Body of pancreas (tissue), 4 donors: ENCODE measurements around the gene GINS2. TPM values are rescaled to one million over a fixed set of nuclear protein-coding genes. Genes with fewer than 3 reads are reported as not detected.

Experiments used
- ATAC-seq: fragments of 150-250 bp; one replicate; pipeline ENCODE4 v1.9.1; 2016
- DNase-seq, 4 donors: peaks; one replicate each; pipeline ENCODE4 v3.0.0-alpha.2; 2019
- H3K27ac ChIP-seq, 4 donors: fragments of 200-600 bp; sonication (generic); 1 replicate in 3 of 4; 2 replicates in 1 of 4; pipeline versions ENCODE4 v1.5.1 to v1.6.1; 2016 to 2019; ENCODE audit warnings: mild to moderate bottlenecking in 1 of 4, mixed read lengths in 1 of 4, moderate library complexity in 1 of 4
- H3K27me3 ChIP-seq, 2 donors: fragments of 200-600 bp; sonication (generic); one replicate each; pipeline ENCODE4 v1.6.0; 2016; ENCODE audit warnings: mild to moderate bottlenecking in 1 of 2
- H3K36me3 ChIP-seq, 2 donors: fragments of 200-600 bp; sonication (generic); replicated peaks in 1 of 2; 2 replicates each; pipeline ENCODE4 v1.5.1; 2016; ENCODE audit warnings: low read depth in 2 of 2; ENCODE audit not compliant: insufficient read depth in 1 of 2
- H3K4me1 ChIP-seq: fragments of 200-600 bp; sonication (generic); one replicate; pipeline ENCODE4 v1.6.0; 2016
- H3K4me3 ChIP-seq, 2 donors: fragments of 200-600 bp; sonication (generic); 1 replicate in 1 of 2; 2 replicates in 1 of 2; pipeline ENCODE4 v1.5.1; 2016 to 2019
- H3K9me3 ChIP-seq, 3 donors: fragments of 200-600 bp; sonication (generic); 1 replicate in 2 of 3; 2 replicates in 1 of 3; pipeline ENCODE4 v1.5.1; 2016
- POLR2A ChIP-seq, 3 donors: fragments of 450-650 bp; IDR thresholded peaks; one replicate each; pipeline ENCODE4 v1.6.1; 2016; ENCODE audit warnings: antibody characterized with exemption in 3 of 3, mild to moderate bottlenecking in 2 of 3
- WGBS, 2 donors: methylation state at CpG; one replicate each; pipeline ENCODE4 v1.1.5; 2017; 5-methylcytosine and 5-hydroxymethylcytosine counted together
- intact Hi-C: fragments of 100-400 bp; cut with DNase I; formaldehyde crosslinking; loops from one replicate; pipeline ENCODE4 v1.15.1; 2023
- total RNA-seq, 2 donors: library from RNA; depleted of rRNA; stranded (reverse); fragments of >200 nt; gene quantifications; one replicate each; pipeline ENCODE4 v1.1.0, GENCODE V29; 2016
- TF ChIP-seq, protein P1 (sequence below), 7 experiments: fragments of 450-650 bp in 4 of 7; fragments of 200-600 bp in 3 of 7; sonication (generic) in 3 of 7; IDR thresholded peaks; one replicate each; pipeline ENCODE4 v1.5.1; 2016 to 2019; ENCODE audit warnings: antibody characterized with exemption in 7 of 7

The GINS2 gene
- total RNA-seq, 2 donors from 2014 or later = 0.26 to 0.33 TPM

DNA sequence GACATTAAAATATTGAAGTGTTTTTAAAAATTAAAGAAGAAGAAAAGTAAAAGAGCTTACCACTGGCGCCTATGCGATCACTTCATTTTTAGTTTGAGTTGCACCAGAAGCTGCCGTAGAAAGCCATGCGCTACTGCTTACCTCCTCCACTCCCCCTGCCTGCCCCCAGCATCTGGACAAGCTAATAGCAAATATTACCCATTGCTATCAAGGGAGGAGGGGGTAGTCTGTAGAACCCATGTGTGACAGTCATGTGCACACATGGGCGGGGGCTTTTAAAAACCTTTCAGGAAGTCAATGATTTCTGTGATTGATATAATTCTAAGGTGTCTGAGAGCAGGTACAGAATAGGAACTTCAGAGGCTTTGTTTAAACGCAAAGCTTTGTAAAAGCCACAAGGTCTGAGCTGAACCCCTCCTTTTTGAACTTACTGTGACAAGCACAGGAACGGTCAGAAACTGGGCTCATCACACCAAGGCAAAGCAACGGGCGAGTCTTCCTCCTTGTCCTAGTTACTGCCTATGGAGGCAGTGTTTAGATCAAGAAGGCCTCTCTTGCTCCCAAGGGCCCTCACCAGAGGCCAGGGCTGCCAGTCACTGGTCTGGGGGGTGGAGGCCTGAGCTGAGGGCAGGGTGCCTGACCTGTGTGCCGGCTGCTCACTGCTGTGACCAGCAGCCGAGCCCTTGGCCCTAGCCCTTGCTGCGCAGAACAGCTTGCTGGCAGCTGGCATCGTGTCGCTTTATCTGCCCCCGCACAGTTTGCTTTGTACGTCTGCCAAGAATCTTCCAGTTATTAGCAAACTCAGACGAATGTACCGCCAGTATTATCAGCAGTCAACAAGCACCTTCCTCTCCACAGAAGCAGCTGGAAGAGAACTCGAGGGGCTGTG lies 15.0 kb downstream of the GINS2 start:
- peaks cover 34% of the 10 kb centered on the region for H3K4me1 ChIP-seq
- TF ChIP-seq, protein P1, sequence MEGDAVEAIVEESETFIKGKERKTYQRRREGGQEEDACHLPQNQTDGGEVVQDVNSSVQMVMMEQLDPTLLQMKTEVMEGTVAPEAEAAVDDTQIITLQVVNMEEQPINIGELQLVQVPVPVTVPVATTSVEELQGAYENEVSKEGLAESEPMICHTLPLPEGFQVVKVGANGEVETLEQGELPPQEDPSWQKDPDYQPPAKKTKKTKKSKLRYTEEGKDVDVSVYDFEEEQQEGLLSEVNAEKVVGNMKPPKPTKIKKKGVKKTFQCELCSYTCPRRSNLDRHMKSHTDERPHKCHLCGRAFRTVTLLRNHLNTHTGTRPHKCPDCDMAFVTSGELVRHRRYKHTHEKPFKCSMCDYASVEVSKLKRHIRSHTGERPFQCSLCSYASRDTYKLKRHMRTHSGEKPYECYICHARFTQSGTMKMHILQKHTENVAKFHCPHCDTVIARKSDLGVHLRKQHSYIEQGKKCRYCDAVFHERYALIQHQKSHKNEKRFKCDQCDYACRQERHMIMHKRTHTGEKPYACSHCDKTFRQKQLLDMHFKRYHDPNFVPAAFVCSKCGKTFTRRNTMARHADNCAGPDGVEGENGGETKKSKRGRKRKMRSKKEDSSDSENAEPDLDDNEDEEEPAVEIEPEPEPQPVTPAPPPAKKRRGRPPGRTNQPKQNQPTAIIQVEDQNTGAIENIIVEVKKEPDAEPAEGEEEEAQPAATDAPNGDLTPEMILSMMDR (IDR thresholded peaks at IDR 0.05) = no peak
- TF ChIP-seq POLR2A (IDR thresholded peaks at IDR 0.05) = peak in 2 of 3 donors; percentile 15 to 22
- peak; percentile 84 to 93 (median 92) for DNase-seq
- H3K27me3 ChIP-seq = no peaks in the 10 kb centered on the region
- 35 to 40% methylated on average over 10 to 19 of the region's 19 CpGs for WGBS, 2 donors
- H3K36me3 ChIP-seq = peaks cover 4 to 21% of the 10 kb centered on the region in 2 donors
- ATAC-seq = peak; percentile 88
- no peaks in the 10 kb centered on the region for H3K9me3 ChIP-seq
- no peak overlapping the region for H3K4me3 ChIP-seq
- peak overlapping the region; percentile 77 to 85 (median 82) for H3K27ac ChIP-seq
- intact Hi-C loops = no loop called here

DNA sequence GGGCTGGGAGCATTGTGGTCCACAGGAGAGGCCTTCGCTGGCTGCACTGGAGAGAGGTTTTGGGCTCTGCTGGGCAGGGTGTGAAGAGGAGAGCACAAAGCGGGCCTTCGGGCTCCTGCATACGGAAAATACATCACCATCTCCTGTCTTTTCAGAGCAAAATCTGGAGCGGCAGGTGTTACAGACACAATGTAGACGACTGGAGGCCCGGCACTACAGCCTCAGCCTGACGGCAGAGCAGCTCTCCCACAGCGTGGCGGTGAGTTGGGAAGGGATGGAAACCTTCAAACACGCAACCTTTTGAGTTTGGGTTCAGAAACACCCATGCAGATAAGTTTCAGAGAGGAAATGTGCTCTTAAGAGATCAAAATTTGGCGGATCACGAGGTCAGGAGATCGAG lies 17.9 kb downstream of the GINS2 start:
- intact Hi-C loops = no loop called here
- DNase-seq = no peak
- H3K27ac ChIP-seq = no peak overlapping the region
- no peak for TF ChIP-seq POLR2A (IDR thresholded peaks at IDR 0.05)
- TF ChIP-seq, protein P1 (IDR thresholded peaks at IDR 0.05) = no peak
- no peak overlapping the region for H3K4me3 ChIP-seq
- H3K36me3 ChIP-seq = peaks cover 22 to 45% of the 10 kb centered on the region in 2 donors
- H3K9me3 ChIP-seq = no peaks in the 10 kb centered on the region
- no peaks in the 10 kb centered on the region for H3K27me3 ChIP-seq
- H3K4me1 ChIP-seq = peaks cover 26% of the 10 kb centered on the region
- 94 to 96% methylated on average over 14 of the region's 14 CpGs for WGBS, 2 donors
- ATAC-seq = no peak

DNA sequence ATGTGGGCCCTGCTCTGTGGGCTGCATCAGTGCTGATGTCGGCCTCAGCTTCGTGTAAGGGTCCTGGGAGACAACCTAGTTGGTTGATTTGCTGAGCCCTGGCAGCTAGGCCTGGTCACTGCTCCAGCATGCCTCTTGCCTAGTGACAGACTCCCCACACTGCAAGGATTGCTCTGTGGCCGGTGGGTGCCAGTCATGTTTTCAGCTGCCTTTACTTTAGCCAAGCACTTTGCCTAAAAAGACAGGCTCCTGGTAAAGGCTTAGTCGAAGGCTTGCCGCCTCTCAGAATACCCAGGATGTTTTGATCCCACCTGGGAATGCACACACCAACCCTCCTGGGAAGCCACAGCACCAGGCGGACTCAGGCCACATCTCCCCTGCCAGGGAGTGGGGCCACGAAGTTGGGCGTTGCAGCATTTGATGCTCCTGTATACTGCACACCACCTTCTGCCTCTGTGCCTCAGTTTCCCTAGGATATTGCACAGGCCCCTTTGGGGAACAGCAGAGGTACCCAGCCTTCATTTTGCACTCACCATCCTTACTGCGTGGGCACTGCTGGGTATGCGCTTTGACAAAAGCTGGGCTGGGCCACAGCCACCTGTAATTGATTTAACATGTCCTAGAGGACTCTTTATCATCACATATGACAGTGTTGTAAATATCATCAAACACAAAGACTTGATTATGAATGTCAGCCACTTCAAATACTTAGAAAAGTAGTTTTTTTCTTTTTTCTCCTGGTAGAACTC lies 19.9 kb downstream of the GINS2 start:
- TF ChIP-seq POLR2A (IDR thresholded peaks at IDR 0.05) = no peak
- TF ChIP-seq, protein P1 (IDR thresholded peaks at IDR 0.05) = no peak
- Histone ChIP-seq H3K27me3 (no peaks in the 10 kb centered on the region), H3K4me3 (no peak overlapping the region), H3K9me3 (no peaks in the 10 kb centered on the region), H3K27ac (no peak overlapping the region), H3K4me1 (peaks cover 13% of the 10 kb centered on the region), H3K36me3 (peaks cover 31 to 61% of the 10 kb centered on the region in 2 donors)
- intact Hi-C loops = no loop called here
- no peak for DNase-seq
- WGBS, 2 donors = 75 to 78% methylated on average over 10 of the region's 10 CpGs
- ATAC-seq = no peak

DNA sequence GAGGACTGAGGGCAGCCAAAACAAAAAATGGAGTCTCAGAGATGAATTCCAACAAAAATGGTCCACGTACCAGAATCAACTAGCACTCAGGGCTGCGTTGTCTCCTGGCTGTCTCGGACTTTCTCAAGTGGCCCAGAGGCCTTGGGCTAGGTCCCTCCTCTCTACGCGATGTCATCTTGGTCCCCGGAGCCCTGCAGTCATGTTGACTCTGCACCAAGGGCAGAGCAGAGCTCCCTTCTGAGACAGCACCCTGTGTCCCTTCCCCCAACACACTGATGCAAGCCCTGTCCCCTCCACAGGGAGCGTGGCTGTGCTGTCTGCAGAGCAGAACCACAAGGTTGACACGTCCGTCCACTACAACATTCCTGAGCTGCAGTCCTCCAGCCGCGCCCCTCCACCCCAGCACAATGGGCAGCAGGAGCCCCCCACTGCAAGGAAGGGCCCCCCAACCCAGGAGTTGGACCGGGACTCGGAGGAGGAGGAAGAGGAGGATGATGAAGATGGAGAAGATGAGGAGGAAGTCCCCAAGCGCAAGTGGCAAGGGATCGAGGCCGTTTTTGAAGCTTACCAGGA lies 20.8 kb downstream of the GINS2 start:
- H3K36me3 ChIP-seq = peaks cover 34 to 65% of the 10 kb centered on the region in 2 donors

More for the DNA sequence above, 20.8 kb downstream of the GINS2 start:
- Histone ChIP-seq H3K27ac (no peak overlapping the region), H3K9me3 (no peaks in the 10 kb centered on the region), H3K27me3 (no peaks in the 10 kb centered on the region), H3K4me1 (peaks cover 11% of the 10 kb centered on the region), H3K4me3 (no peak overlapping the region)
- WGBS, 2 donors = 80 to 90% methylated on average over 12 to 16 of the region's 16 CpGs
- DNase-seq (no peak), ATAC-seq (no peak)
- TF ChIP-seq, protein P1 (IDR thresholded peaks at IDR 0.05) = no peak
- TF ChIP-seq POLR2A (IDR thresholded peaks at IDR 0.05) = no peak
- intact Hi-C loops = no loop called here
